GM18861 (cell line): ENCODE measurements around the gene MARCHF9.

Experiments
- ATAC-seq: cut with Tn5 transposase; IDR thresholded peaks from one replicate; pipeline ENCODE4 v1.9.1; 2021; ENCODE audit not compliant: unreplicated experiment

Gene MARCHF9

DNA sequence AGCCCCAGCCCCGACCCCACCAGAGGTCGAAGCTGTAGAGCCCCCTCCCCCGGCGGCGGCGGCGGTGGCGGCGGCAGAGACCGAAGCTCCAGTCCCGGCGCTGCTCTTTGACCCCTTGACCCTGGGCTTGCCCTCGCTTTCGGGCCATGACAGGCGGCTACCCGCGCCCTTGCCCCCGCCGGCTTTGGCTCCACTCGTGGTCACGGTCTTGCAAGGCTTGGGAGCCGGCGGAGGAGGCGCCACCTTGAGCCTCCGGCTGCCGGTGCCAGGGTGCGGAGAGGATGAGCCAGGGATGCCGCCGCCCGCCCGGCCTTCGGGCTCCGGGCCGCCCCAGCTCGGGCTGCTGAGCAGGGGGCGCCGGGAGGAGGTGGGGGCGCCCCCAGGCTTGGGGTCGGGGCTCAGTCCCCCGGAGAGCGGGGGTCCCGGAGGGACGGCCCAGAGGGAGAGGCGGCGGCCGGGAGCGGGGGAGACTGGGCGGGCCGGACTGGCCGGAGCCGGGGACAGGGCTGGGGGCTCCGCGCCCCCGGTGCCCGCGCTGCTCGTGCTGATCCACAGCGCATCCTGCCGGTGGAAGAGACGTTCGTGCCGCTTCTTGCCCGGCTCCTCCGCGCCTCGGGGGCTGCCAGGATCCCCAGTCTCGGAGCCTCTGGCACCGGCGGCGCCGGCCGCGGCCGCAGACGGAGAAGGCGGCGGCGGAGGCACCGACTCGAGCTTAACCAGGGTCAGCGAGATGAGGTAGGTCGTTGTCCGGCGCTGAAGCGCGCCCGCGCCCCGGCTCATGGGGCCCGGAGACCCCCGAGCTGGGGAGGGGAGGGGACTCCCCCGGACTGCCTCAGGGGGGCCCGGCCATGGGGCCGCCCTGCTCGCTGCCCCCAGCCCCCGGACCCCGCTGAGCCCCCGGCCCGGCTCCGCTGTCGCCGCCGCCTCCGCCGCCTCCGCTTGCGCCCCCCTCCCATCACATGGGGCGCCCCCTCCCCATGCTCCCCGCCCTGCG is 17.1 kb upstream of the MARCHF9 start:
- ATAC-seq, result no peak

DNA sequence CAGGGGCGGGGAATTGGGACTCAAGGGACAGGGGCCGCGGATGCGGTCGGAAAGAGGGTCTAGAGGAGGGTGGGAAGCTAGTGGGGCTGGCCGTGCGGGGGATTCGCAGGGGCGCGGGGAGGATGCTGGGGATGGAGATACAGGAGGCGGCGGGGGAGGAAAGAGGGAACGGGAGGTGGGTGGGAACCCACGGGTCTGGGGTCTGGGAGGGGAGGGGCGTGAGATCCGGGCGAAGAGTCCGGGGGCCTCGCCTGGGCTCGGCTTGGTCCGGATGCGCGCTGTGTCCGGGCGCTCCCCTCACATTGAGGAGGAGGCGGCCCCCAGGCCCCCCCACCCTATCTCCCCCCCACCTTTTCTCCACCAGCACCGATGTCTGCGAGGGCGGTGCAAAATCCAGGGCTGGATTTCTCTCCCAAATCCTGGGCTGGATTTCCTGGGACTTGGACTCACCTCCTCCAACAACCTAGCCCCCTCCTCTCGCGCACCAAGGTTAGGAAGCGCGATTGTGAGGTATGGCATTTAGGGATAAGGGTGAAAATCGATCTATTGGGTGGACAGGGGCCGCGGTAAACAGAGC is 16.2 kb upstream of the MARCHF9 start, which contains the start of gene AGAP2:
AGAP2 (minus strand) TSS at position 82 of the 577 bp plus-strand sequence. CDS start 496 bp downstream, outside the sequence.
- no peak for ATAC-seq

DNA sequence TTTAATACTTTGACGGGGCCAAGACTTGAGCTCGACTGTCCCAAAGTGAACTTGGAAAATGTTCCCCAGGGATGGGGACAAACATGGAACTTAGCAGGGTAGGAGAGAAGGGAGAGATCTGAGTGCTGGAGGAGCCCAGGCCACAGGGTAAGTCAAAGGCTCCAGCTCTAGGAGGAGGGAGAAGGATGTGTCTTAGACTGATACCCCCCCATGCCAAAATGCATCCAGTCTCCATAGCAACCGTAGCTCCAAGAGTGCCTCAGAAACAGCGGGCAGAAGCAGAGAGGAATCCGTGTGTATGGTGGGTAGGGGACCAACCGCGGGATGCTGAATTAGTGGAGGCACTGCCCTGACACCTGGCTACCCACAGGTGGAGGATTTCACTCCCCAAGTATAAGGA is 15.5 kb upstream of the MARCHF9 start:
- no peak for ATAC-seq

DNA sequence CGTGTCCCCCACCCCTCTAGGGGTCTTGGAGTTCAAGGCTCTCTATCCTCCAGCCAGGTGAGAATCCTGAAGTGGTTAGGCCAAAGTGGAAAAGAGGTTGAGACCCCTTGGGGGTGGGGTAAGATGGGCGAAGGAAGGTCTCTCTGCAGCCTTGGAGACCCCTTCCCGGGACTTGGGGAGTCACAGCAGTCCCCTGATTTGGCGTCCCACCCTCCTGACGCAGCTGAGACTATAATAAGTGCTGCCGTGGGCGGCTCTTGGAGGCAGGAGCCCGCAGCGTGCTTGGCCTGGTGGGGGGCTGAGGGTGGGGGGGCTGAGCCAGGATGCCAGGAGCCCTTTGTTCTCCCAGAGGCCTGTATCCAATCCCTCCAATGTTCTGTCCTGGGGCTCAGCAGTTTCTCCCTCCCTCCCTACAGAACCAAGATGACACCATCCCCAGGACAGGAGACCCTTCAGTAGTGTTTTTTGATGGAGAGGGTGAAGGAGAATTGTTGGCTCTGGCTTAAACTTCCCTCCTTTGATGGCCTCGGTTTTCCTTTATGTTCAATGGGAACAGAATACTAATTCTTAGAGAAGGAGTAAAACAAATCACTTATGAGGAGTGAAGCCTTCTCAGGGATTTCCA is 14.9 kb upstream of the MARCHF9 start:
- no peak for ATAC-seq

DNA sequence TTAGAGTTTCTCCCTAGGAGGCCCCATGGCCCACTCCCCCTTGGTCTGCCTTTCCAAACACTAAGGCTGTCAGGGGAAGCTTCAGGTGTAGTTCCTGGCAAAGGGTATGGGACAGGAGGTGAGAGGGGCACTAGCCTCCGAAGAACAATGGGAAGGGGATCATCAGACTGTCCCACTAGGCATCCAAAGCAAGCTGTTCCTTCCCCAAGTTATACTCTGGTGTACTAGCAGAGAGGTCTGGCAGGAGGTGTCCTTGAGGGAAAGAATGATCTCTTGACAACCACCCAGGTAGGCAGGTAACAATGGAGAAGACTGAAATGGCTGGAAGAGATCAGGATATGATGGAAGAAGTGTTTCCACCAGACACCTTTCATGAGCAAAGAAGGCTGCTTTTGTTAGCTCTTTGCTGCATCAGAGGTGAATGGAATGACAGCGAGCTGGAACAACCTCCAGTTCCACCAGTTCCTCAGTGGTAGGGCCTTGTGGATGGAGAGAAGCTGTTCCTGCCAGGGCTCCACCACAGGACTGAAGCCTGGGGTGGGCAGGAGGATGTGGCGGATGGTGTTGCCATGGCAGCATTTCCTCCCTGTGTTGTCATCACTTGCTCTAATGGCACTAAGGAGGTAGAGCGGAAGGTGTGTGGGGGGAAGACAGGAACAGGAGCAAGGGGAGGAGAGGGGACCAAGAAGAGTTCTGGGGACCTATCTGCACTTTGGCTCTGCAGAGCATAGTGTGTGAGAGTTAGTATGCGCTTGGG is 14.1 kb upstream of the MARCHF9 start:
- ATAC-seq, result no peak

DNA sequence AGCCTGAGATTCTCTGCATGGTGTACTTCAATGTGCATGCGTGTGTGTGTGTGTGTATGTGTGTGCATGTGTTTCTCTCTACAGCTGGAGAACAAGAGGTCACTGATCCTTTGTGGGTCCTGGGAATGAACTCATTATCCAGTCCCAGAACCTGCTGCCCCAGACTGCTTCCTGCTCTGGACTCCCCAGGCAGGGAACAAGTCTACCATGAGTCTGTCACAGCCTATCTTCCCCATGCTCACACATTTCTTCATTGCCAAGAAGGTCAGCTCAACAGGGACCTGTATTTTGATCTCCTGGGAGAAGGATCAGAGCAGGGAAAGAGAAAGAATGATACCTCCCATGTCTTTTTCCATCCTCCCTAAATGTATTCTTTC is 13.5 kb upstream of the MARCHF9 start:
- no peak for ATAC-seq

DNA sequence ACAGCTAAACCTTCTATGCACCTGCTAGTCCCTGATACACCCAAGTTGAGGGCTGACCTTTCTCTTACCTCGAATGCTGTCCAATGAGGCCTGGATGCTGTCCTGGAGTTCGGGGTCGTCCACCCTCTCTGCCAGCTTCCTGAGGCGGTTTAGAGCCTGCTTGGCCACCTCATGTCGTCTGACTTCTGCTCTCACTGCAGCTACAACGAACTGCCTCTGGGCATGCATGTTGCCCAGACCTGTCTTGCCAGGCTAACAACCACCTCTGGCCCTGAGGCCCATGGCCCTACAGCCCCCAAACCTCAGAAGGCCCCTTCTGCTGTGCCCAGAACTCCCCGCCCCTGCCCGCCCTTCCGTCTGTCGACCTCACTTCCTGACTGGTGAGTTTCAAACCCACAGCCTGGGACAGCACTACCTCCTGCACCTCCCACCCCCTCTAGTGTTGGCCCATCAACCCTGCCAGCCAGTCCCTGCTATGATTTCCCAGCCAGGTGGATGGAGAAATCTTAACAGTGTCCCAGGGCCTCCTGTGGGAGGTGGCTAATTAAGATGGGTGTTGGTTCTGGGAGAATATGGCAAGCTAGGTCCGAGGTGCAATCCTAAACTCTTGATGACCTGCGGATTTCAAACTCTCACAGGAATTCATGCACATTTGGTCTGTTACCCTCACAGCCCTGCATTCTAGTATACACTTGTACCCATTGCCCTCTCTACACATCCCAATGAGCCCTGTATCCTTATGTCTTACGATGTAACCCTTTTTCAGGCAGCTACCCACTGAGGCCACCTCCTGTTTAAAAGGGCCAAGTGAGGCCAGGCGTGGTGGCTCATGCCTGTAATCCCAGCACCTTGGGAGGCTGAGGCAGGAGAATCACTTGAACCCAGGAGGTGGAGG is 12.8 kb upstream of the MARCHF9 start:
- peak; percentile 60 for ATAC-seq

DNA sequence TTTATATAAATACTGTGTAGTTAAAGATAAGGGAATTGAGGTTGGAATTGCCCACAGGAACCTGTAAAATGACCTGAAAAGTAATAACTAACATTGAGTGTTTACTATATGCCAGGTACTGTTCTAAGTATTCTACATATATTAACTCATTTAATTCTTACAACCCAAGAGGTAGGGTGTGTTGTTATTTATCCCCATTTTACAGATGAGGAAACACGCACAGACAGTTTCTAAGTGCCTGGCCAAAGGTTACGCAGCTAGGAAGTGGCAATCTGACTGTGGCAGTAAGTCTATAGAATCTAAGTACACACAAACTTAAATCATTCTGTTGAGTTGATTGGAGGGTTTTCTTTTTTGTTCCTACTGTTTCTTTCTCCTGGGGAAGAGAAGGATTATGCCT is 11.1 kb upstream of the MARCHF9 start:
- ATAC-seq, result no peak

DNA sequence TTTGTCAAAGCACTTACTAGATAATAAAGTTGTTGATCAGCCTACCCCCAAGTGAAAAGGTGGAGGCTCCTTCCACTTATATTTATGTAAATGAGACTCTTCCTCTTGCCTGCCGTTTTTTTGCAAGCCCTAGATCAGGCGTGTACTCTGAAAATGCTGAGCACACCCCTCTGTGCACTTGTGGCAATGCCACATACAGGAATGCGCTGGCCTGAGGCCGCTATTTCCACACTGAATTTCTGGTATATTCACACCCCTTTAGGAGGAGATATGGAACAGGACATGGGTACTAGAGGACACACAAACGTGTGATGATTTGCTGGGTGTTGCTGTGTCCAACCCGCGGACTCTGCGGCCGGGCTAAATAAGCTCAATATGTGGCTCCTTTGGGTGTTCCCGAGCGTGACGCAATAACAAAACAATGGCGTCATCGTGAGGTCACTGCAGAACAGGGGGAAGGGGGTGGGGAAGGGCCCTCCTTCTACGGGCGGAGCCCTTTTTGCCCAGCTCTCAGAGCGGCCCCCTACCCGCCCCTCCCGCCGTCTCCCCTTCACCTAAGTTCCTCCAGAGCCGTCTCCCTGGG is 10.6 kb upstream of the MARCHF9 start:
- peak; percentile 9 for ATAC-seq

DNA sequence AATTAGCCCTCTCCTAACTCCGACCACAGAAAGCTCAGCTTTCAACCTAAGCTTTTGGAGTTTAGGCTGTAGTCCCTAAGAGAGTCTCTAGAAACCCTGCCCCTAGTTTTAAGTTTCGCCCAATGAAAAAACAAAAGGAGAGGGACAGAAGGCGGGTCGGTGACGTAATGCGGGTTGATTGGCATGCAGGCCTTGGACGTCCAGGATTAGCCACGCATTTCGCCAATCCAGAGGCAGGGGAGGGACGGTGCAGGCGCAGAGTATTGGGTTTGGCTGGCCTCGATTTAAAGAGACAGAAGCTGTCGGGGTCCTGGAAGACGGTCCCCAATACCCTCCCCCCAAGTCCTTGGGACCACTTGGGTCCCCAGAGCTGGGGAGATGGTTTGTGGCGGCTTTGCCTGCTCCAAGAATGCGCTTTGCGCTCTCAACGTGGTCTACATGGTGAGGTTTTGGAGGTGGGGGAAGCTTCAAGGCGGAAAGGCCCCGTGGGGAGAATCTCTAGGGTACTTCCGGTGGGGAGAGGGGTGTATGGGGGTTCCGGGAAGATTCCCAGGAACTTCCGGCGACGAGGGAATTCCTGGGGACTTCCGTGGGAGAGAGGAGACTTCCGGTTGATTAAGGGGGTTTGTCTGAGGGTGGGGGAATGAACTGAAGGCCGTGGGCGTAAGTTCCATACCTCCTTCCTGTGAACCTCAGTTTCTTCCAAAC is 10.0 kb upstream of the MARCHF9 start, which contains the start of gene TSPAN31:
TSPAN31 (plus strand) TSS at position 263 of the 708 bp plus-strand sequence; CDS start at position 379, 116 bp downstream.
- ATAC-seq, result peak; percentile 68

DNA sequence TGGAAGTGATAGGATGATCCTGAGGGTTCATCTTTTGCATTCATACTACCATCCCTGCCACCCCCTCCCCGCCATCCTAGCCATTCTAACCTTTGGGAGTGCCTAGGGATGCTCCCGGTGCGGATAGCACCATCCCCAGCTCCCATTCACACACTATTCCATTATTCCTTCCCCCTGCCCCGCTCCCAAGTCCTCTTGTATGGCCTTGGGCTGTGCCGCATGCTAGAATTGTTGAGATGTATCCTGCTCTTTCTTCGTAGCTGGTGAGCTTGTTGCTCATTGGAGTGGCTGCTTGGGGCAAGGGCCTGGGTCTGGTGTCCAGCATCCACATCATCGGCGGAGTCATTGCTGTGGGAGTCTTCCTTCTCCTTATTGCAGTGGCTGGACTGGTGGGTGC is 9.4 kb upstream of the MARCHF9 start:
- no peak for ATAC-seq

DNA sequence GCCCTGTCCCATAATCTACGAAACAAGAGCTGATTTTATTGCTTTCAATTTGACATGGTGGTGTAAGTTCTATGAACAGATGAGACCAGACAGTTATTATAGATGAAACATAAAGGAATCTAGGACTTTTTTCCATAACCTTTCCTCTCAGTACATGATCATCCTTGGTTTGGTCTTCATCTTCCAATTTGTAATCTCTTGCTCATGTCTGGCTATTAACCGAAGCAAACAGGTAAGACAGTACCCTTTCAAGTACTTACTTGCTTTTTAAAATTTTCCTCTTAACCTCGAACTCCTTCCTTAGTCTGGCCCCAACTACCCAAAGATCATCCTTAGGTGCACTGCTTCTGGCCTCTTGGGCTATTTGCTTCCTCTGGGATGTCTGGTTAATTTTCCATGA is 8.9 kb upstream of the MARCHF9 start:
- ATAC-seq, result no peak

DNA sequence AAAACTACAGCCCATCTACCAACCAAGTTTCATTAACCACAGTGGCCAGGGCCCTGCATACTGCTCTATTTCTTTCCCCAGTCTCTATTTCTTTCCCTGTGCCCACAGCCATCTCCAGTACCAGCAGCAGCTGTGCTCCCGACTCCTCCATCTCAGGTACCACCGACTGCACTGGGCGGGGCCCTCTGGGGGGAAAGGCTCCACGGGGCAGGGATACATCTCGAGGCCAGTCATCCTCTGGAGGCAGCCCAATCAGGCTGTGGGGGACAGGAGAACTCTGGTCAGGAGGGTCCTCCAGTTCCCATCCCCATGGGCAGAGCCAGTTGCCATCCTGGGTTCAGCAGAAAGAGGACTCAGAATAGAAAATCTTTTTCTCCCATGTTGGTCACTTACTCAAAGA is 5.8 kb upstream of the MARCHF9 start:
- ATAC-seq, result no peak

DNA sequence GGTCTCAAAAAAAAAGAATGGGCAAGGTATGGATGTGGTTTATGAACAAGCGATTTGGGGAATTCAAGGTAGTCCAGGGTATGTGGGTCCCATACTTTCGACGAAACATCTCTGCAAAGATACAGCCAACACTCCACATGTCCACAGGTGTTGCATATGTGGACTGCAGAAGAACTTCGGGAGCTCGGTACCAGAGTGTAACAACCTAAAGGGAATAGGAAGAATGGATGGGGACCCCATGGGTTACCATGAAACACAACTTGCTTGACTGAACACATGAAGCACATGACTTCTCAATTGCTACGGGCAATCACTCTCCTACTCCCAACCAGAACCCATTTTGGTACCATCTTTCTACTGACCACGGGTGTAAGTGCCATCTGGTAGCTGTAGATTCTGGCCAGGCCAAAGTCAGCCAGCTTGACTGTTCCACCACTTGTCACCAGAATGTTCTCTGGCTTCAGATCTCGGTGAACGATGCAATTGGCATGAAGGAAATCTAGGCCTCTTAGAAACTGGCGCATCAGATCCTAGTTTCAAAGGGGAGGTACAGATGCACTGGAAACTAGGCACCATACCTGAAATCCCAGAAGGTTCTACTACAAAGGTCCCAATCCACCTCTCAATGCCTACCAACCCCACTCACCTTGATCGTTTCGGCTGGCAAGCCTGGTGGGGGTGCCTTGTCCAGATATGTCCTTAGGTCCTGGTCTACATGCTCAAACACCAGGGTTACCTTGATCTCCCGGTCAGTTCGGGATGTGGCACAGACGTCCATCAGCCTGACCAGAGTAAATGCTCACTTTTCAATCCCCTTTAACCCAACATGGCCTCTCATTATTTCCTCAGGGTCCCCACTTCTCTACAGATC is 4.1 kb upstream of the MARCHF9 start:
- no peak for ATAC-seq

DNA sequence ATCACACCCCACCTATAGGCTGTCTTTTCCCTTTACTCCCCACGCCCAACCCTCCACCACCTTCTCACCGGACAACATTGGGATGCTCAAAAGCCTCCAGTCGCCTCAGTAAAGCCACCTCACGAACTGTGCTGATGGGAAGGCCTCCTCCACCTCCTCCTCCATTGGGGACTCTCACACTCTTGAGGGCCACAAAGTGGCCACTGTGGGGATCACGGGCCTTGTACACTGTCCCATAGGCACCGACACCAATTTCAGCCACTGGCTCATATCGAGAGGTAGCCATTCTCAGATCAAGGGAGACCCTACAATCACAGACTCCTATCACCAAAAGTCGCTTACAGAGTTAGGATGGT is 3.5 kb upstream of the MARCHF9 start:
- ATAC-seq, result no peak

DNA sequence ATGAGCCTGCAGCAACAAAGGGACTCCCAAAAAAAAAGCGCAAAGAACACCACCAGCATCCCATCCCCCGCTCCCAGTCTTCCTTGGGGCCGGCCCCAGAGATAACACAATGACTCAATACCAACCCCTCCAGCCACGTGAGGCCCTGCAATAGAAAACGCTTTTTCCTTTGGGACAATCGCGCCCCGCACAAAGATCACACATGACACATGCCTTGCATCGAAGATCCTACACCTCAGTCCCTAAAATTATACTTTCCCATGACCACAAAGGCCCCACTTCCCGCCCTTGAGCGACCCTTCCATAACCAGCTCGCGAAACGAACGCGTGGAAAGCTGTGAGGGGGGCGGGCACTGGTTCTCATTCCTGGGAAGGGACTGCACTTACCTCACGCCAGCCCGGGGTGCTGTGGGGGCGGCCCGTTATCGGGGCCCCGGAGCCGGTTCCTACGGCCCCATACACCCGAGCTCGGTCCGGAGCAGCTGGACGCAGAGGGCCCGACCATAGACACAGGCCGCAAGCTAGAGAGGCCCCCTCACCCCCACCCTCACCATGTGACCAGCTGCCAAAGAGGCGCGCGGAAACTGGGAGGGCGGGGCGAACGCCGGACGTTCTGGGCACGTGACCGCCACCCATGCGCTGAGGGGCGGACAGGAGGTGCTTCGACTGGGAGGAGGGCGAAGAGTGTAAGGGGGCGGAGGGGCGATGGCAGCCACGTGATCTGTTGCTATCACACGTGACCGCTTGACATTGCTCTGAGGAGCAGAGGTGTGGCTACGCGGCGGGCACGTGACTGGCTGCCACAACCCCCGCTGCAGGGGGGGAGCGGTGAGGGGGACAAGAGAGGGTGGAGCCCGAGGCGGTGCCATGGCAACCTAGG is 2.9 kb upstream of the MARCHF9 start, which contains the start of gene CDK4:
CDK4 (minus strand) TSS at position 523 of the 880 bp plus-strand sequence. CDS start 593 bp downstream, outside the sequence.
- peak; percentile 62 for ATAC-seq

DNA sequence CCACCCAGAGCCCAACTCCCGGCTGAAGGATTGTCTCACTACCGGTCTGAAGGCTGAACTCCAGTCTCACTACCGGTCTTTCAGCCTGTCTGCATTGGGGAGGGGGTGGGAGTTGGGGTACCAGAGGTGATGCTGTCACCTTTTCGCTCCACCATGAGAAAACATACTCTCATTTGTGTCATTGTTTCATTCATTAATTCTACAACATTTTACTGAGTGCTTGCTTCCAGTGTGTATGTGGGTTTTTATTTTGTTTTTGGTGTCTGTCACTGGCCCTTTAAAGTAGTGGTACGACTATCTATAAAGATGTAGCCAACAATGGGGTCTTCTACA is 2.3 kb upstream of the MARCHF9 start:
- no peak for ATAC-seq
